Mesendoderm (in vitro differentiated cells): ENCODE measurements around the gene MAD1L1.
"Not testable (repeated sequence)": the region's sequence is repeated elsewhere in the genome, so short reads cannot be mapped to it uniquely, and the experiment has no call there.

Experiments used
- DNase-seq: peaks from one replicate; pipeline ENCODE4 v3.0.0; 2013
- H2AK5ac ChIP-seq: 2 replicates; pipeline ENCODE4 v1.6.1; 2013; ENCODE audit warnings: low read length, inconsistent platforms
- H2BK120ac ChIP-seq: 2 replicates; pipeline ENCODE4 v1.6.1; 2013; ENCODE audit warnings: low read depth, mild to moderate bottlenecking, low read length, moderate library complexity, mixed read lengths
- H2BK15ac ChIP-seq: replicated peaks from 2 replicates; pipeline ENCODE4 v1.6.1; 2013; ENCODE audit warnings: low read depth, mild to moderate bottlenecking, moderate library complexity
- H2BK5ac ChIP-seq: 2 replicates; pipeline ENCODE4 v1.6.1; 2013; ENCODE audit warnings: low read length, inconsistent platforms
- H3K18ac ChIP-seq: 2 replicates; pipeline ENCODE4 v1.6.1; 2013; ENCODE audit warnings: mild to moderate bottlenecking, low read length, mixed read lengths
- H3K23ac ChIP-seq: one replicate; pipeline ENCODE4 v1.6.1; 2013; ENCODE audit warnings: low read length
- H3K27ac ChIP-seq: 2 replicates; pipeline ENCODE4 v1.5.1; 2013; ENCODE audit warnings: low read depth, mild to moderate bottlenecking, inconsistent platforms, low read length, moderate library complexity
- H3K27me3 ChIP-seq: 2 replicates; pipeline ENCODE4 v1.6.1; 2013; ENCODE audit warnings: low read length, control low read depth, mild to moderate bottlenecking, inconsistent platforms; ENCODE audit not compliant: insufficient read depth, poor library complexity
- H3K36me3 ChIP-seq: 2 replicates; pipeline ENCODE4 v1.6.1; 2013; ENCODE audit warnings: low read length, inconsistent platforms; ENCODE audit not compliant: control insufficient read depth, insufficient read depth
- H3K4ac ChIP-seq: one replicate; pipeline ENCODE4 v1.6.1; 2013; ENCODE audit warnings: low read depth, mild to moderate bottlenecking, low read length, moderate library complexity
- H3K4me1 ChIP-seq: 2 replicates; pipeline ENCODE4 v1.6.1; 2013; ENCODE audit warnings: low read depth, low read length, inconsistent platforms; ENCODE audit not compliant: control insufficient read depth
- H3K4me2 ChIP-seq: 2 replicates; pipeline ENCODE4 v1.6.1; 2013; ENCODE audit warnings: low read length
- H3K4me3 ChIP-seq: 2 replicates; pipeline ENCODE4 v1.5.1; 2013; ENCODE audit warnings: mild to moderate bottlenecking, low read length
- H3K56ac ChIP-seq: one replicate; pipeline ENCODE4 v1.6.1; 2013; ENCODE audit warnings: low read length
- H3K79me1 ChIP-seq: 2 replicates; pipeline ENCODE4 v1.6.1; 2013; ENCODE audit warnings: low read length, inconsistent platforms
- H3K79me2 ChIP-seq: 2 replicates; pipeline ENCODE4 v1.6.1; 2013; ENCODE audit warnings: mild to moderate bottlenecking, low read length; ENCODE audit not compliant: control insufficient read depth, insufficient read depth
- H3K9ac ChIP-seq: 2 replicates; pipeline ENCODE4 v1.6.1; 2013; ENCODE audit warnings: low read length, inconsistent platforms
- H4K5ac ChIP-seq: one replicate; pipeline ENCODE4 v1.6.1; 2013; ENCODE audit warnings: low read length
- H4K8ac ChIP-seq: one replicate; pipeline ENCODE4 v1.6.1; 2013; ENCODE audit warnings: low read depth, mild to moderate bottlenecking, control low read depth, low read length, moderate library complexity
- WGBS: extraction: QIAGEN DNeasy Blood & Tissue Kit; methylation state at CpG from one replicate; pipeline ENCODE4 v1.1.7; 2013; ENCODE audit warnings: low lambda C conversion rate, missing lambda C conversion rate; ENCODE audit not compliant: insufficient coverage; ENCODE audit errors: extremely low coverage; 5-methylcytosine and 5-hydroxymethylcytosine counted together

Gene MAD1L1

GRCh38 chr7:1970285-1970660 lies 262.5 kb downstream of the MAD1L1 start:
- not testable (repeated sequence) for H3K36me3 ChIP-seq, H3K4me1 ChIP-seq, H3K79me1 ChIP-seq, H2AK5ac ChIP-seq, H3K4ac ChIP-seq, H3K23ac ChIP-seq, H3K56ac ChIP-seq, H3K4me3 ChIP-seq, H2BK120ac ChIP-seq, H3K79me2 ChIP-seq, H3K4me2 ChIP-seq, H3K27me3 ChIP-seq, H3K9ac ChIP-seq, H3K18ac ChIP-seq, H2BK15ac ChIP-seq, H2BK5ac ChIP-seq, H4K8ac ChIP-seq, DNase-seq, H4K5ac ChIP-seq, H3K27ac ChIP-seq
- no CpG with 5 or more reads among the region's 10 CpGs for WGBS

GRCh38 chr7:1969459-1970284 lies 263.1 kb downstream of the MAD1L1 start:
- no peak for DNase-seq
- Histone ChIP-seq H3K79me2 (no peaks in the 10 kb centered on the region), H3K4me3 (no peak overlapping the region), H2BK120ac (no peak overlapping the region), H3K4ac (no peak overlapping the region), H3K27me3 (no peaks in the 10 kb centered on the region), H4K8ac (no peak overlapping the region), H3K23ac (no peak overlapping the region), H2AK5ac (no peak overlapping the region), H3K56ac (no peak overlapping the region), H4K5ac (no peak overlapping the region), H3K27ac (no peak overlapping the region), H3K36me3 (no peaks in the 10 kb centered on the region), H3K79me1 (no peaks in the 10 kb centered on the region), H3K18ac (no peak overlapping the region), H3K4me1 (no peaks in the 10 kb centered on the region), H2BK5ac (no peak overlapping the region), H2BK15ac (no peak overlapping the region), H3K4me2 (no peak overlapping the region), H3K9ac (no peak overlapping the region)
- WGBS, result no CpG with 5 or more reads among the region's 8 CpGs

- WGBS, result no CpG with 5 or more reads among the region's 36 CpGs
- Histone ChIP-seq H3K27me3 (no peaks in the 10 kb centered on the region), H4K5ac (no peak overlapping the region), H3K9ac (no peak overlapping the region), H3K4me2 (no peak overlapping the region), H2AK5ac (no peak overlapping the region), H2BK120ac (no peak overlapping the region), H3K36me3 (no peaks in the 10 kb centered on the region), H3K18ac (no peak overlapping the region), H2BK5ac (no peak overlapping the region), H3K79me2 (no peaks in the 10 kb centered on the region), H2BK15ac (no peak overlapping the region), H3K4ac (no peak overlapping the region), H3K79me1 (no peaks in the 10 kb centered on the region), H3K23ac (no peak overlapping the region), H3K56ac (no peak overlapping the region), H3K27ac (no peak overlapping the region), H3K4me3 (no peak overlapping the region), H3K4me1 (no peaks in the 10 kb centered on the region), H4K8ac (no peak overlapping the region)
- no peak for DNase-seq
Observed at GRCh38 chr7:1968397-1969111, 264.2 kb downstream of the MAD1L1 start.

- no peak overlapping the region for H3K4me3 ChIP-seq
- no peaks in the 10 kb centered on the region for H3K79me1 ChIP-seq
- no peak overlapping the region for H3K18ac ChIP-seq
- WGBS, result no CpG with 5 or more reads among the region's 45 CpGs
- no peak overlapping the region for H4K5ac ChIP-seq
- H3K36me3 ChIP-seq, result no peaks in the 10 kb centered on the region
- H2BK15ac ChIP-seq, result no peak overlapping the region
- H3K4ac ChIP-seq, result no peak overlapping the region
- H2BK5ac ChIP-seq, result no peak overlapping the region
- no peak overlapping the region for H3K4me2 ChIP-seq
- no peak overlapping the region for H3K9ac ChIP-seq
- no peak overlapping the region for H3K56ac ChIP-seq
- H3K4me1 ChIP-seq, result no peaks in the 10 kb centered on the region
- no peak for DNase-seq
- H3K27me3 ChIP-seq, result no peaks in the 10 kb centered on the region
- H2BK120ac ChIP-seq, result no peak overlapping the region
- H3K27ac ChIP-seq, result no peak overlapping the region
- no peaks in the 10 kb centered on the region for H3K79me2 ChIP-seq
- H2AK5ac ChIP-seq, result no peak overlapping the region
- no peak overlapping the region for H4K8ac ChIP-seq
- no peak overlapping the region for H3K23ac ChIP-seq
Observed at GRCh38 chr7:1967512-1968396, 265.0 kb downstream of the MAD1L1 start.

- no peaks in the 10 kb centered on the region for H3K79me2 ChIP-seq
- H3K4ac ChIP-seq, result no peak overlapping the region
- no peaks in the 10 kb centered on the region for H3K27me3 ChIP-seq
- H4K5ac ChIP-seq, result no peak overlapping the region
- H4K8ac ChIP-seq, result no peak overlapping the region
- no peaks in the 10 kb centered on the region for H3K4me1 ChIP-seq
- H3K56ac ChIP-seq, result no peak overlapping the region
- no peaks in the 10 kb centered on the region for H3K79me1 ChIP-seq
- no peak for DNase-seq
- WGBS, result no CpG with 5 or more reads among the region's 26 CpGs
- no peak overlapping the region for H2BK120ac ChIP-seq
- H3K36me3 ChIP-seq, result no peaks in the 10 kb centered on the region
- no peak overlapping the region for H2BK5ac ChIP-seq
- no peak overlapping the region for H3K4me2 ChIP-seq
- no peak overlapping the region for H3K23ac ChIP-seq
- H3K9ac ChIP-seq, result no peak overlapping the region
- no peak overlapping the region for H3K27ac ChIP-seq
- no peak overlapping the region for H2AK5ac ChIP-seq
- no peak overlapping the region for H2BK15ac ChIP-seq
- H3K4me3 ChIP-seq, result no peak overlapping the region
- H3K18ac ChIP-seq, result no peak overlapping the region
Observed at GRCh38 chr7:1966631-1967200, 266.0 kb downstream of the MAD1L1 start.
